ENCODE results near the gene TAF15.

DNA sequence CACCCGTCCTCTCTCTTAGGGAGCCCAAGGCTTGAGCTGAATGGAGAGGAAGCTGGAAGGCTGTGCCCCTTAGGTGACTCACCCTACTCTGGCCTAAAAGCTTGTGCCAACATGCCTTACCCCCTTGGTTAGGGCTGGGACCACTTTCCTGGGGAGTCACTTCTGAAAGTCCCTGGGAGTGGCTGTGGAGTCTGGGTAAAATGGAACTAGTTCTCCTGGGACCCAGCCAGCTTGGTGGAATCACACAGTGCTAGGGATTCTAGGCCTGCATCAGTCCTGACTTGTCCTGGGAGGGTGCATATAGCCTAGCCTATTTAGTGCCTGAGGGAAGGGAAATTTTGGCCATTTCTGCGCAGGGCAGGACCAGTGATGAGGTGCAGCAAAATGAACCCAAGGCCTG, 24.4 kb upstream of the TAF15 start:
- TF ChIP-seq, protein P1, sequence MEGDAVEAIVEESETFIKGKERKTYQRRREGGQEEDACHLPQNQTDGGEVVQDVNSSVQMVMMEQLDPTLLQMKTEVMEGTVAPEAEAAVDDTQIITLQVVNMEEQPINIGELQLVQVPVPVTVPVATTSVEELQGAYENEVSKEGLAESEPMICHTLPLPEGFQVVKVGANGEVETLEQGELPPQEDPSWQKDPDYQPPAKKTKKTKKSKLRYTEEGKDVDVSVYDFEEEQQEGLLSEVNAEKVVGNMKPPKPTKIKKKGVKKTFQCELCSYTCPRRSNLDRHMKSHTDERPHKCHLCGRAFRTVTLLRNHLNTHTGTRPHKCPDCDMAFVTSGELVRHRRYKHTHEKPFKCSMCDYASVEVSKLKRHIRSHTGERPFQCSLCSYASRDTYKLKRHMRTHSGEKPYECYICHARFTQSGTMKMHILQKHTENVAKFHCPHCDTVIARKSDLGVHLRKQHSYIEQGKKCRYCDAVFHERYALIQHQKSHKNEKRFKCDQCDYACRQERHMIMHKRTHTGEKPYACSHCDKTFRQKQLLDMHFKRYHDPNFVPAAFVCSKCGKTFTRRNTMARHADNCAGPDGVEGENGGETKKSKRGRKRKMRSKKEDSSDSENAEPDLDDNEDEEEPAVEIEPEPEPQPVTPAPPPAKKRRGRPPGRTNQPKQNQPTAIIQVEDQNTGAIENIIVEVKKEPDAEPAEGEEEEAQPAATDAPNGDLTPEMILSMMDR (IDR thresholded peaks at IDR 0.05) = no peak
- no peak for TF ChIP-seq POLR2A (IDR thresholded peaks at IDR 0.05)

All from right lobe of liver (tissue), 4 donors.